GM18858 (cell line): Measurements from ENCODE around the gene PDE6G.

Source experiments
- ATAC-seq: cut with Tn5 transposase; IDR thresholded peaks from one replicate; pipeline ENCODE4 v1.9.1; 2021; ENCODE audit not compliant: unreplicated experiment

PDE6G gene

DNA sequence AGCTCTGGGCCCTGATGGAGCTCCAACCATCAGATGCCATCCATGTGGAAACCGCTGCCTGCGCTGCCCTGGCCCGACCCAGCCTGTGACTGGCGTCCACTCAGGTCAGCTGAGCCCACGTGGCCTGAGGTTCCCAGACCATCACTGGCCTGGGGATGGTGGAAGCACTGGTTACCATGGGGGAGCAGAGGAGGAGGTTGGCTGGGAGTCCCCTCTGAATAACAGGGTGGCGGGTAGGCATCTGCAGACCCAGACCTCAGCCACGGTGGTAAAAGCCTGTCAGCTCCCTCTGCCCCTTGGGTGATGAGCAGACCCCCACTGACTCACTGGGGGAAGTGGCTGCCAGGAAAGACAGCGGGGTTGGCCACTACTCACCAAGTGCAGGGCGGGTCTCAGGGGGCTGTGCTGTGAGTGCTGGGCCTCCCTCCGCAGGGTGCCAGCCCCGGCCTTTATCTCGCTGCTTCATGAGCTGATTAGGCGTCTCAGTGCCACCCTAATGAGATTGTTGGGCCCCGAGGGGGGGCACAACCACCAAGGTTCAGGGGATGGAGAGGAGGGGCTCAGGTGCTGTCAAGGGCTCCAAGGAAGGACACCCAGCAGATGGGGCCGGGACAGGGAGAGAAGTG is at the start of gene PDE6G:
Gene PDE6G (minus strand): TSS at position 425 of the 626 bp plus-strand sequence. CDS start 3,237 bp downstream, outside the sequence.
- no peak for ATAC-seq

DNA sequence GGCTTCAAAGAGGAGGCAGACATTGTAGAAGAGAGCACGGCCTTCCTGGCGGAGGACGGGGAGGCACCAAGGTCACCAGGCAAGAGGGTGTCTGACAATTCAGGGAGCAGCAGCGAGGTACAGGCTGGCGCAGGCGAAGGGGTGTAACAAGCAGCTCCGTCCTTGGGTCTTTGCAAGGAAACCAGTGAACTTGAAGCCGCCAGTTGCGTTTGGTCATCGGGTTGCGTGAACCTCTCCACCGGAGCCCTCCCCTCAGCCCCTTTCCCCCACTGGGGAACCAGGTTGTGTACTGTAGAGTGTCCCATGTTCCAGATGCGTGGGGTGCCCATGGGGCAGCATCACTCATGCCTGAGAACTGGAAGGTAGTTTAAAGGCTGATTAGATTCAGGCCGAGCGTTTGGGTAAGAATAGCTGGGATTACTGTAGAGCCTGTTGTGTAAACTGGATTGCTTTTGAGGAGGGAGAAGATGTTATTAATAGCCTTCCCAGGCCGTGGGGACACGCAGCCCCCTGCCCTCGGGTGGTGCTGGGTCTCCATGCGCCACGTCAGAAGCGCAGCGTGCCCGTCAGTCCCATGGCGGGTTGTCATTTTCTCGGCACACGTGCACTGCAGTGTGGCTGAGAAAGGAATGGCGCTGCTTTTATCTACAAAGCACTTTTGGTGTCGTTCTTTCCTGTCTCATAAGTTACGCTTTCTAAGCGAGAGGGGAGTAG is 49.3 kb upstream of the PDE6G start:
- no peak for ATAC-seq

DNA sequence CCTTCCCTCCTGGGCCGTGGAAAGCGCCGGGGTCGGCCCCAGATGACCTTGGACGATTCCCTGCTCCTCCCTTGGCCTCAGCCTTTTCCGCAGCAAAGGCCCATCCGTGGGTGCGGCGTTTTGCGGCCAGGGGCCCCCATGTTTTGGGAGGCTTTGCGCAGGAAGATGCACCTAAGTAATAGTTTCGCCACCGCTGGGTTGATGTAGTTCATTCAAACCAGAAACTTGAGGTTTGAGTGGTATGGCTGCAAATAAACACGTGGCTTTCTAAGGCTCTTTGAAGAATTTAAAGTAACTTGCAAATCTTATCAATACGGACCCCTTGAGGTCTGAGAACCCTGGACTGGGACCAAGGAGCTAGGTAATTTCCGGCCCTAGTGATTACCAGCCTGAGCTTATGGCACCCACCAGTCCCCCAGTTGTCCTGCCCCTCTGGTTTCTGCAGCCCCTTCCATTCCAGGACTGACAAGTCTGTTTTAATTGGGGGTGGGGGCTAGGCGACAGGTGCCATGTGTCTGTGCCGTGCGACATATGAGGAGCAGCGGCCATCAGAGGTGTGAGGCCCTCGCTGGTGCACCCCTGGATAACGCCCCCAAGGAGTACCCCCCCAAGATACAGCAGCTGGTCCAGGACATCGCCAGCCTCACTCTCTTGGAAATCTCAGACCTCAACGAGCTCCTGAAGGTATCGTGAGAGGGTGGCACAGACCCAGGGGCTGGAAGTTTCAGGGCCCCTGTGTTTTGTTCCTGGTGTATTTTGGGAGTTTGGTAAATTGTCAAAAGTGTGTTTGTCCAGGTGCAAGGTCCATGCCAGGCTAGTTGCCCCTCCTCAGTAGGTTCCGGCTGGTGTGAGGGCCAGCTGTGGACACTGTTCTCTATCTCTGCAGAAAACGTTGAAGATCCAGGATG is 47.7 kb upstream of the PDE6G start:
- no peak for ATAC-seq

DNA sequence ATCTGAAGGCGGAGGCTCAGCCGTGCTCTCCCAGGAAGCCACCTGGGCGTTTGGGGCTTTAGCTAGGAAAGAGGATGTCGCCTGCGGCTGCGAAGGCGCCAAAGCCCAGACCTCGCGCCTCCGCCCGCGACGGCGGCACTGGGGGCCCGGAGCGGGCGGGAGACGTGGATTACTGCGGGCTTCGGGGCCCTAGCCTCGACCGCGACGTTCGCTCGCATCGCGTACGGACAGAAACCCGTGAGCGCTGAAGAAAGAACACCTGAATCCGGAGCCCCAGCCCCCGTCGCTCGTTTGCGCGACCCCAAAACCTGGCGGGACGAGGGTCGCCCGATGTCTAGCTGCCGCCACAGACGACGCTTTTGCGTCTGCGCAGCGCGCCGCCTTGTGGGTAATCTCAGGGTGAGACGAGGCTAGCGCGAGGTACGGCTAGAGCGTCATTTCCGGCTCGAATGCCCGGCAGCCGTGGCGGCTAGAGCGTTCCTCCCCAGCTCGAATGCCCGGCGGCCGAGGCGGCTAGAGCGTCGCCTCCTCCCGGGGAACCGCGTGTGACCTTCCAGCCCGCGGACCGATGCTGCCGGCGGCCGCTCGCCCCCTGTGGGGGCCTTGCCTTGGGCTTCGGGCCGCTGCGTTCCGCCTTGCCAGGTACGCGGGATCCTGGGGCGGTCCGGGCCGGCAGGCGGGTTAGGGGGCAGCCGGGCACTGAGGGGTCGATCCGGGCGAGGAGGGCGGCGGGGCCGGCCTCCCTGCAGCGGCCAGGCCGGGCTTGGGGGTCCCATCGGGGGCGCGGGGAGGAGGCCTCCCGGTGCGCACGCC is 46.8 kb upstream of the PDE6G start, which contains the start of gene MRPL12:
Gene MRPL12 (plus strand): TSS at position 434 of the 813 bp plus-strand sequence. CDS start 135 bp downstream, at position 569.
- ATAC-seq = peak; percentile 57

DNA sequence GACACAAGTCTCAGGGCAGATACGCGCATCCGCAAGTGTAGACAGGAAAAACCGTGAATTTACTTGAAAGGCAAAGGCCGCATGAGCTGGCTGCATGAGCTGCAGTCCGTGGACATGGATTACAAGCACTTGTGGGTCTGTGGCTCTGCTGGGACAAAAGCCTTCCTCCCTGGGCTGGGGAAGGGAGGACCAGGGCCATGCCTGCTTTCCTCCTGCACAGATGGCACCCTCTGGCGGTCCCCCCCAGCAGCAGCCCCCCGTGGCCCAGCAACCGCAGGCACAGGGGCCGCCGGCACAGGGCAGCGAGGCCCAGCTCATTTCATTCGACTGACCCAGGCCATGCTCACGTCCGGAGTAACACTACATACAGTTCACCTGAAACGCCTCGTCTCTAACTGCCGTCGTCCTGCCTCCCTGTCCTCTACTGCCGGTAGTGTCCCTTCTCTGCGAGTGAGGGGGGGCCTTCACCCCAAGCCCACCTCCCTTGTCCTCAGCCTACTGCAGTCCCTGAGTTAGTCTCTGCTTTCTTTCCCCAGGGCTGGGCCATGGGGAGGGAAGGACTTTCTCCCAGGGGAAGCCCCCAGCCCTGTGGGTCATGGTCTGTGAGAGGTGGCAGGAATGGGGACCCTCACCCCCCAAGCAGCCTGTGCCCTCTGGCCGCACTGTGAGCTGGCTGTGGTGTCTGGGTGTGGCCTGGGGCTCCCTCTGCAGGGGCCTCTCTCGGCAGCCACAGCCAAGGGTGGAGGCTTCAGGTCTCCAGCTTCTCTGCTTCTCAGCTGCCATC is 45.1 kb upstream of the PDE6G start:
- no peak for ATAC-seq

DNA sequence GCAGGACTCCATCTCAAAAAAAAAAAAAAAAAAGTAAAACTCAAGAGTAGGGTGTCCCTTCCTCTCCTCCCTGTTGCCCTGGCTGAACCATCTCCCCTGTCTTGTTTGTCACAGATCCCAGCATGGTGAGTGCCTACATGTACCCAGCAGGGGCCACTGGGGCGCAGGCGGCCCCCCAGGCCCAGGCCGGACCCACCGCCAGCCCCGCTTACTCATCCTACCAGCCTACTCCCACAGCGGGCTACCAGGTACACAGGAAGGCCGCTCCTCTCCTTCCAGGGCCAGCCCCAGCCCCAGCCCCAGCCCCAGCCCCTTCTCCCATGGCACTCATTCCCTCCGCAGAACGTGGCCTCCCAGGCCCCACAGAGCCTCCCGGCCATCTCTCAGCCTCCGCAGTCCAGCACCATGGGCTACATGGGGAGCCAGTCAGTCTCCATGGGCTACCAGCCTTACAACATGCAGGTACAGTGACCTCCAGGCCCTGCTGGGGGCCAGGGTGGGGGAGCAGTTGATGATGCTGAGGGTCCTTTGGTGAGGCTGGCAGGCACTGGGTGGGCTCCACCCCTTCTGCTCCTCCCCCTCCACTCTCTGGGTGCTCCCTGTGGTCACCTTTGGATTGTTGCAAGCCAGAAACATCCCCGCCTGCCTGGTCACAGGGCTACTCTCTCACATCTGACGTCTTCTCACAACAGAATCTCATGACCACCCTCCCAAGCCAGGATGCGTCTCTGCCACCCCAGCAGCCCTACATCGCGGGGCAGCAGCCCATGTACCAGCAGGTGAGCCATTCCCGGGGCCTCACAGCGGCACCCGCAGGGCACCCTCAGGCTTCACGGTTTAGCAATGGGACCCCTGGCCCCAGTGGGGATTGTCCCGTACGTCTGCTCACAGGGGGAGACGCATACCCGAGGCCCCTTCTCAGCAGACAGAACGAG is 44.3 kb upstream of the PDE6G start:
- no peak for ATAC-seq

DNA sequence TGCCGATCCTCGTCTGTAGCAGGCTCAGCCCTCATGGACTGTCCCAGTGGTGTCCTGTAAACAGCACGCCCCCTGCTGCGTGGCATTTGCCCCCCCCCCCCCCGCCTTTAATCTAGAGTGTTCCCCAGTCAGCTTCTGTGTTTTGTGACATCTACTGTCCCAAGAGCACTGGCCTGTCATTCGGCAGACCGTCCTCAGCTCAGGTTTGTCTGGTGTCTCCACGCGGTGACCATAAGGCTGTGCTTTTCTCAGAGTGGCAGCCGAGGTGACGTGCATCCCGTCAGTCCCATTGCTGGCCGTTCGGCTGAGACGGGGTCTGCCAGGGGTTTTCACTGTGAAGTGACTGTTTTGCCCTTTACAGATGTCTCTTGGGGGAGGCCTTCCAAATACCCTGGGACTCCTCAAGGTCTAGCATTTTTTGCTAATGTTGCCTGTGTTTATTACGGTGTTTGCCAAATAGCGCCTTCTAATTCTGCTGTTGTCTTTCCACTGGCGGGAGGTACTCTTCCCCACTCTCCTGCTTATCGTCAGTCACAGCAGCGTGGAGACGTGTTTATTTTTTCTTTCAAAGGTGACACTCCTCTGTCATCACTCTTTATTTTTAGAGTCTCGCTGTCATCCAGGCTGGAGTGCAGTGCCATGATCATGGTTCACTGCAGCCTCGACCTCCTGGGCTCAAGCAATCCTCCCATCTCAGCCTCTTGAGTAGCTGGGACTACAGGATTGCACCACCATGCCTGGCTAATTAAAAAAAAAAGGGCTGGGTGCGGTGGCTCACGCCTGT is 41.1 kb upstream of the PDE6G start:
- no peak for ATAC-seq

DNA sequence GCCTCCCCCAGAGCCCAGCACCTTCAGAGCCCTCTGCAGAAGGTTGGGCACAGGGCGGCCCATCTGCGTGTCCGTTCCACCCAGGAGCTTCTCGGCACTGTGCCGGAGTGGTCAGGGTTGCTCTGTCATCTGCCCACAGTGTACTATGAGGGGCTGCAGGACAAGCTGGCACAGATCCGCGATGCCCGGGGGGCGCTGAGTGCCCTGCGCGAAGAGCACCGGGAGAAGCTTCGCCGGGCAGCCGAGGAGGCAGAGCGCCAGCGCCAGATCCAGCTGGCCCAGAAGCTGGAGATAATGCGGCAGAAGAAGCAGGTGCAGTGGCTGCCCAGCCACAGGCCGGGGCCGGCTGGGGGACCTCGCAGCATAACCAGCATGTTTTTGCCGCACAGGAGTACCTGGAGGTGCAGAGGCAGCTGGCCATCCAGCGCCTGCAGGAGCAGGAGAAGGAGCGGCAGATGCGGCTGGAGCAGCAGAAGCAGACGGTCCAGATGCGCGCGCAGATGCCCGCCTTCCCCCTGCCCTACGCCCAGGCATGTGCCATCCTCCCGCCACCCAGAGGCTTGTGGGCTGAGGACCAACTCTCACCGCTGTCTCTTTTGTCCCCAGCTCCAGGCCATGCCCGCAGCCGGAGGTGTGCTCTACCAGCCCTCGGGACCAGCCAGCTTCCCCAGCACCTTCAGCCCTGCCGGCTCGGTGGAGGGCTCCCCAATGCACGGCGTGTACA is 40.0 kb upstream of the PDE6G start:
- ATAC-seq = no peak

DNA sequence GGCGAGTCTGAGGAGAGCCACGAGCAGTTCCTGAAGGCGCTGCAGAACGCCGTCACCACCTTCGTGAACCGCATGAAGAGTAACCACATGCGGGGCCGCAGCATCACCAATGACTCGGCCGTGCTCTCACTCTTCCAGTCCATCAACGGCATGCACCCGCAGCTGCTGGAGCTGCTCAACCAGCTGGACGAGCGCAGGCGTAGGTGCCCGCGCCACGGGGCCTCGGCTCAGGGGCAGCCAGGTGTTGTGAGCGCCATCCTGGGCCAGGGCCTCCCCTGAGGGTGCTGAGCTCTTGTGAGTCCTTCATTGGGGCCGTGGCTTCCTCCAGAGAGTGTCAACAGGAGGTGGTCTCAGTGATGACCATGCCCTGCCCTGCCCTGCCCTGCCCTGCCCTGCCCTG is 39.5 kb upstream of the PDE6G start:
- no peak for ATAC-seq

DNA sequence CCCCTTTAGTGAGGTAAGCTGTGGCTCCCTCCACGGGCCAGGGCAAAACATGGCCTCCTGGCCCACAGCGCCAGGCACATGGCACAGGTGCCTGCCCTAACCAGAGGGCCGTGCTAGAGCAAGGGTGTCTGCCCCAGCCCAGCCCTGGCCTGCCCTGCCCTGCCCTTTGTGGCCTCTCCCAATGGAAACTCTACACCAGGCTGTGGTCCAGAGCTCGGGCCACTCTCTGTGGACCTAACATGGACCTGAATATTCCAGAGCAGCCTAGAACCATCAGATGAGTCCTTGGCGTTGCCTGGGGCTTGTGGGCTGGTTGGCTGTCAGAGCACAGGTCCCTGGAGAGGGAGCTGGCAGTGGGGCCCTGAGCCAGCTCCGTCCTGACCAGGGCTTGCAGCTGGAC is 38.9 kb upstream of the PDE6G start:
- no peak for ATAC-seq

DNA sequence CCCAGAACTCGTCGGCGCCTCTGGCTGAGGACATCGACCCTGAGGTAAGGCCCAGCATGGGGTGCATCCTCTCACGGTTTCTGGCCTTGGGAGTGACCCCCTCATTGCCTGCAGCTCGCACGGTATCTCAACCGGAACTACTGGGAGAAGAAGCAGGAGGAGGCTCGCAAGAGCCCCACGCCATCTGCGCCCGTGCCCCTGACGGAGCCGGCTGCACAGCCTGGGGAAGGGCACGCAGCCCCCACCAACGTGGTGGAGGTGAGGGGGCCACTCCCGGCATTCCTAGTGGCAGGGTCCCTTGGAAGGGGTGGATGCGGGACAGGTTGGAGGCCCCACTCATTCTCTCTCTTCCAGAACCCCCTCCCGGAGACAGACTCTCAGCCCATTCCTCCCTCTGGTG is 38.5 kb upstream of the PDE6G start:
- no peak for ATAC-seq

DNA sequence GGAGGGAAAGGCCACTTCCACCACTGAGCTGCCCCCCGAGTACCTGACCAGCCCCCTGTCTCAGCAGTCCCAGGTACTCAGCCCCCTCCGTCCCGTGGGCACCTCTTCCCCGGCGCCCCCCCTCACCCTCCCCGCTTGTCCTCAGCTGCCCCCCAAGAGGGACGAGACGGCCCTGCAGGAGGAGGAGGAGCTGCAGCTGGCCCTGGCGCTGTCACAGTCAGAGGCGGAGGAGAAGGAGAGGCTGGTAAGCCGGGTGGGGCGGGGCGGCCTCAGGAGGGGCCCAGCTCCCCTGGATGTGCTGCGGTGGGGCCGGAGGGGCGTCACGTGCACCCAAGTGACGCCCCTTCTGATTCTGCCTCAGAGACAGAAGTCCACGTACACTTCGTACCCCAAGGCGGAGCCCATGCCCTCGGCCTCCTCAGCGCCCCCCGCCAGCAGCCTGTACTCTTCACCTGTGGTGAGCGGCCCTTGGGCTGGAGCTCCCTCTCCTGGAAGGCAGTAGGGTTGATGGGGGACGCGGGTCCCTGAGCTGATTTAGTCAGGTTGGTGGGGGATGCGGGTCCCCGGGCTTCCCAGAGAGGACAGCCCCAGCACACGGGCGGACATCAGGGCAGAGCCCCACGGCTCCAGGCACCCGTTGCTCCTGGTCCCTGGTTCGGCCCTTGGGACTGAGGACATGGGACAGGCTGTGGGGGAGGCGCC is 37.3 kb upstream of the PDE6G start:
- no peak for ATAC-seq

DNA sequence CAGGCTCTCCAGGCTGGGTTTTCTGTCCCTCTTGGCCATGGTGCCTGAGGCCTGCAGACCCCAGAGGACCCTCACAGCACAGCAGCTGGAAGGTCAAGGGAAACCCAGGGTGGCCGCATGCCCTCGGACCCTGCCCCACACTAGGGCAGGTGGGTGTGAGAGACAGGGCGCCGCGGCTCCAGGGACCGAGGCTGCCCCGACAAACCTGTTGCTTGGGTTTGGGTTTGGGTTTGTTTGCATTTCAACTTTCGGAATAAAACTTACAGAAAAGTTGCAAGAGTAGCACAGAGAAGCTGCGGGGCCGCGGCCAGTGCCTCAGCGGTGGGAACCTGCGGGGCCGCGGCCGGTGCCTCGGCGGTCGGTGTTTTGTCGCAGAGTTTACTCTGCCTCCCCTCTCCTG is 35.3 kb upstream of the PDE6G start:
- no peak for ATAC-seq

DNA sequence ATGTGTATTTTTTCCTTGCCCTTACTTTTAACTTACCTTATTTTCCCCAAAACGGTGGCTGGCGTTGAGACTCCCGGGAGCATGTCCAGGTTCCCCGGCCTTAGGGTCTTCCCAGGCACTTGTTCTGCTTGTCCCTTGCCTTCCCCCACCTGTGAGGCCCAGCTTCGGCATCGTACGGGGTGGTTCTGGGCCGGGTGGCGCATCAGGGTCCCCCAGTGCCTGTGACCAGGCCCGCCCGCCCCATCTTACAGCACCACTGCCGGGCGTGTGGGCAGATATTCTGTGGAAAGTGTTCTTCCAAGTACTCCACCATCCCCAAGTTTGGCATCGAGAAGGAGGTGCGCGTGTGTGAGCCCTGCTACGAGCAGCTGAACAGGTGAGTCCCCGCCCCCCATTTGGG is 34.9 kb upstream of the PDE6G start:
- ATAC-seq = no peak

DNA sequence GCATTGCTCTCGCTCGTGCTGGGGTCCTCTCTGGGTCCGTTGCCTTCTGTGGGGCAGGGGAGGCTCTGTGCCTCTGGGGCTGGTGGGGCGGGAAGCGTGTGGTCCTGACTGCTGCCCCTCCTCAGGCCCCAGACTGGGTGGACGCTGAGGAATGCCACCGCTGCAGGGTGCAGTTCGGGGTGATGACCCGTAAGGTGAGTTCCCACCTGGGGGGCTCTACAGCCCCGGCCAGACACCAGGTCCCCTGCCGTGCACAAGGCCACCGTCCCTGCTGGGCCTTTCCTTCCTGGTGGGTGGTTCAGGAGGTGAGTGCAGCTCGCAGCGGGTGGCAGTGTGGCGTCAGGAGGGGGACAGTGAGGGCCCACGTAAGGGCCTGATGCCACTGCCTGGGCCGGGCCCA is 34.2 kb upstream of the PDE6G start:
- no peak for ATAC-seq

DNA sequence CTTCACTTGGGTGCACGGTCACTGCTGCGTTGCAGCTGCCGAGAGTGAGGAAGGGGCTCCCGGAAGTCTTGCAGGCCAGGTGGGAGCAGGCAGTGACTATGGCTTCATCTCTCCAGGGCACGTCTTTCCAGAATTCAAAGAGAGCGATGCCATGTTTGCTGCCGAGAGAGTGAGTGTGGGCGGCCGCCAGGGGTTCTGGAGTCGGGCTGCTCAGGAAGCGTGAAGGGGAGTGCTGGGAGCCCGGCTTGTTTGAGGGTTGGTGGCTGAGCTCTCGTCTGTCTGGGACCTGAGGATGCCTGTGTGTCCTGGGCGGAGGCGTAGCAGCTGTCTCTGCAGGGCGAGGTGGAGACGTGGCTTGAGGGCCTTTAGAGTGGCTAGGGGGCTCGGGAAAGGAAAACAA is 33.7 kb upstream of the PDE6G start:
- ATAC-seq = no peak

DNA sequence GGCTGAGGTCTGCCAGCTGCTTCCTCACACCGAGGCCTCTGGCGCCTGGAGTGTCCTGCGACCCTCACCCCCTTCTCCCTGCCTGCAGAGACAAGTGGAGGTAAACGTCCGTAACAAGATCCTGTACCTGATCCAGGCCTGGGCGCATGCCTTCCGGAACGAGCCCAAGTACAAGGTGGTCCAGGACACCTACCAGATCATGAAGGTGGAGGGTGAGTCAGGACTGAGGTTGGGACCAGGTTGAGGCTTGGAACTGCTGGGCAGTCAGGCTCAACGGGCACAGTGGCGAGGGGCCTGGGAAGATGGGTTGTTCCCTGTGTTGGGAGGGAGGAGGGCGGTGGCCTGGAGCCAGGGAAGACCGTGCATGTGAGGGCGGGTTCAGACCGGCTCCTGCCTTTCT is 32.3 kb upstream of the PDE6G start:
- ATAC-seq = no peak
